NCI-H1092 treated with DMSO at 0.1 percent for 48 hours (cell line): ENCODE results near the gene VAPA.

Source experiments
- DNase-seq: peaks from one replicate; lab custom pipeline; 2025; lab: John Stamatoyannopoulos, UW

VAPA gene

GRCh38 chr18:9974279-9974915, 60.6 kb downstream of the VAPA start:
- DNase-seq: no peak

GRCh38 chr18:9975658-9976057, 61.8 kb downstream of the VAPA start:
- DNase-seq: no peak

DNA sequence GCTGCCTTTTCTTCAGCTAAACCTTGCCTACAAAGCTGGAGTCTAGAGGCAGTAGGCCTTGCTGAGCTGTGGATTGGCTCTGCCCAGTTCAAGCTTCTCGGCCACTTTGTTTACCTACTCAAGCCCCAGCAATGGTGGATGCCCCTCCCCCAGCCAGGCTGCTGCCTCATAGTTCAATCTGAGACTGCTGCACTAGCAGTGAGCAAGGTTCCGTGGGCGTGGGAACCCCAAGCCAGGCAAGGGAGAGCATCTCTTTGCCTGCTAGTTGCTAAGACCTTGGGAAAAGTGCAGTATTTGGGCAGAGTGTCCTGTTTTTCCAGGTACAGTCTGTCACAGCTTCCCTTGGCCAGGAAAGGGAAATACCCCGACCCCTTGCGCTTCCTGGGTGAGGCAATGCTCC, 68.9 kb downstream of the VAPA start:
- no peak for DNase-seq

- no peak for DNase-seq
Measured at GRCh38 chr18:9984080-9984479, 70.3 kb downstream of the VAPA start.

- DNase-seq: no peak
Measured at GRCh38 chr18:9985641-9986040, 71.8 kb downstream of the VAPA start.

GRCh38 chr18:9986156-9986930, 72.5 kb downstream of the VAPA start:
- DNase-seq: no peak

DNA sequence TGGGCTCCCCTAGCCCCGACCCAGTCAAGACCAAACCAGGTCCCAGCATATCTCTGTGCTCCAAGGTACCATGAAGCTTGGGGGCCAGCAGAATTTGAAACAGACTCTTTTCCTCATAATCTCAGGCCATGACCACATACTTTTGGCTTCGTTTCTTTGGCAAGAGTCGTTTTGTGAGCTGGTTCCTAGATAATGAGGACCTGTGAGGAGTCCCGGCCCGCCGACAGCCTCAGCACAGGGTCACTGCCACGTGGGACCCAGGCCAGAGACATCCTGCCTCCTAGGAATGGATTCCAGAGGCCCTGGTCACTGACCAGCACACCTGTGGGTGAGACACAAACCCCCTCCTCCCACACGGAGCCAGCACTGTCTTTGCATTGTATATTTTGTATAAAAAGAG, 73.5 kb downstream of the VAPA start:
- DNase-seq: no peak

DNA sequence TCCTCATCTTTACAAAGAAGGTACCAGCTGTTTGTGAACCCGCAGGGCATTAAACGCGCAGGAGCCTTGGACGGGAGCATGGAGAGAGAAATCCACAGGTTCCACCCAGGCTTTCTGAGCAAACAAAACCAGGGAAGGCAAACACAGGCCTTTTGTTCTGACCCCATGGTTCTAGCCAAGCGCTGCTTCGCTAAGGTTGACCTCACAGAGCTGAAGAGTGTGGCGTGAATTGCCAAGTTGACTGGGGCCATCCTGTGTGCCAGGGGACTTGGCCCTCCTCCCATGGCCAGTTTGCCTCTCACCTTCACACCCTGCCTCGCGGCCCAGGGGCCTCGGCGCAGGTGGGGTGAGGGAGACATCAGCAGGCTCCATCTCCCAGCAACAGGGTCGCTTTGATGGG, 74.1 kb downstream of the VAPA start:
- DNase-seq: peak; percentile 92

DNA sequence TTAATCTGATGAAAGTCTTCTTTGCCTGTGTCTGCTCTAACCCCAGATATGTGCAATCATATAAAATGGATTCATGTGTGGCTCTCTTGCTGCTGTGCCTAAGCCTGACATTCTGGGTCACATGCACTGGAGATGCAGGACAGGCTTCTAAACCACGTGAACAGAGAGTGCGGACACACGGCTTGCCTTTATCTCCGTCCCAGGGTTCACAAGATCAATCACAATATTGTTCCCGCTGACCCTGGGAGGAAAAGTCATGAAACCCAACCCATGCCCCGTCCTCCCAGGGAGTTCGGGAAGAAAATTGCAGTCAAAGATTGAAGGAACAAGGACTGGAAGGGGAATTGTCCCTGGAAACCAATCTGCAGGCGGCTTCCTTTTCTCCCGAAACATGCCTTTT, 74.8 kb downstream of the VAPA start:
- no peak for DNase-seq

DNA sequence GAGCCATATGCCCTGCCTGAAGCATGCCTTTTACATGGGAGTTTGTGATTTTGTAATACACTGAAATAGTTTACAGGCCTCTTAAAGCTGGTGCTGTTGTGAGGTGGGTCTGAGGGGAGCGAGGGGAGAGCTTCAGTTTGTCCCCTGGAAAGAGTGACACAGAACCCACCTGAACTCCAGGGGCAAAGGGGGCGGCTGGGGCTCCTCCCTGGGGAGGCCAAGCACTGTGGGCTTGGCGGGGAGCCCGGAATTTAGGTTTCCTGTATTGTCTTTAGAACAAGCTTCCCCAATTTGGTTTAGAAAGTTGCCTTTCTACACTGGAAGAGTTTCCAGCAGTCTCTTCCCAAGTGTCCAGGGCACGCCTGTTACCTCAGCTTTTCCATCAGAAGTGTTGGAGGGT, 75.7 kb downstream of the VAPA start:
- no peak for DNase-seq

DNA sequence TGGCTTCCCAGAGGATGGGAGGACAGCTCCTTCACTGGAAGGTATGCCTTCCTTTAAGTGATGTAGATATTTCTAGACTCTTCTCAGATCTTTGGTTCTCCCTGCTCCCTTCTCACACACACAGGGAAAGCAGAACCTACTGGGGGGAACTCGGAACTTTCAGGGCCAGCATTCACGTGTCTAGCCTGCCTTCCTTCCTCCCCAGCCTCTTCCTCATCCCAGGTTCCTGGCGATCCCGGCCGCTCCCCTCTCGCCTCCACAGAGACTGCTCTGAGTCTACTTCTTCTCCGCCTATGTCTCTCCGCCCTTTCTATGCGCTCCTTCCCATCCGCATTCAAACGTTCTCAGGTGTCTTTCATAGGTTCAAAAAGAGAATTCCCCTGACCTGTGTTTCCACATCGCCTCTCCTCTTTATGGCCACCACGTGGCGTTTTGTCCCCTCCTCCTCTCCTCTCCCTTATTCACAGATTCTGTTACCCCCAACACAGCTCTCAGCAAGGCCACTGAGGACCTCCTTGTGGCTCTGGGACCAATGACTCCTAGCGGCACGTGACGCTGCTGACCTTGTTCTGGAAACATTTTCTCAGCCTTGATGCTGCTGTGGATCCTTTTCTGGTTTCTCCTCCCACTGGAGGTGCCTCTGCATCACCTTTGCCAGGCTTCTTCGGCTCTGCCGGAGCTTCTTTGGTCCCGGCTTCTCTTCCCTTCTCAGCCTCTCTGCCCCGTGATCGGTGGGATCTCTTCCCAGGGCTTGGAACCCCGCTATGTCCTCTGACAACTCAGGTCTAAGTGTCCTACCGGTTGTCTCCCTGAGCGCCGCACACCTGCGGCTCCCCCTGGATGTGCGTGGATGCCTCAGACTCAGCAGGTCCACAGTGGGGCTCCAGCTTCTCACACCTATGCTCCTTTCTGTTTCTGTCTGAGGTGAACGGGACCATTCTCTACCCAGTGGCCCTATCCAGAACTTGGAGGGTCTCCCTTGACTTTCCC, 77.5 kb downstream of the VAPA start:
- DNase-seq: no peak

- no peak for DNase-seq
Measured at GRCh38 chr18:9992300-9992972, 78.6 kb downstream of the VAPA start.

GRCh38 chr18:9992973-9993520, 79.2 kb downstream of the VAPA start:
- no peak for DNase-seq

DNA sequence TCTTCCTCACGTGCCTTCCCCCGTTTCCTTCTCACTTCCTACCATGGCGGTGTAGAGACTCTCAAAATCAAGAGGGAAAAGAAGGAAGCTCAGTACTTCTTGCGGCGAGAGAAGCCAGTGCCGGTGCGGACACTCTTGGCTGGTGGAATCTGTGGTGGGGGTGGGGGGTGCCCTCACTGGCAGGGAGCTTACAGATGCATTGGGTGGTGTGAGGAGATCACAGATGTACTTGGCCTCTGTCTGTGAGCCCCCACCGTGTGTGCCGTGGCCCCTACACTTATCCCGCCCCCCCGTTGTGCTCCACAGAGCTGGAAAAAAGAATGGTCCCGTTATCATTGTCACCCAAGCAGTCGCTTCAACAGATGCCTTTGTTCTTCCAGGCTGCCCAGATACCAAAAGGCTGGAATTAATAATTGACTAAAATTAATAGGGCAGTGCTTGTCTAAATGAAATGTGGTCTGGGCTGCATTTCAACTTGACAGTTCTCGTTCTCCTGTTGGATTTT, 79.8 kb downstream of the VAPA start:
- DNase-seq: no peak

GRCh38 chr18:9994026-9994570, 80.3 kb downstream of the VAPA start:
- DNase-seq: no peak

DNA sequence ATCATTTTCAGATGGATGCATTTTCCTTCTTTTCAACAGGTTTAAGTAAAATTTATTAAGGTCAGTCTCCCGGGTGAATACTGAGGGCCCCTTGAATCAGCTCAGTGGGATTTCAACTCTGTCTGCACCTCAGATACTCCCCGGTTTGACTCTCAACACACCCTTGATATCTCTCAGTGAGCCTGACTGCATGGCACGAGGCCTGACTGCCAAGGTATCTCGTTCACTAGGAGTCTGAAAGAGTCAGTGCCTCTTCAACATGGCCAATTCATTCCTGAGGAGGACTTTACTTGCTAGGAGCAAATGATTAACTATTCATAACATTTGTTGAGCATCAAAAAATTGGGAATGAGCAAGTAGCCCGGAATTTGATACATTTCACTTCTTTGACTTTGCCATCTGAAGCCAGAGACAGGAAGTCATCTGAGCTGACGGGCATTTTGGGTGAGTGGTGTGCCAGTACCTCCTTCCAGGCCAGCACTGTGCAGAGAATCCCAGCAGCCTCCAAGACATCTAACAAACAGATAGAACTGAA, 81.0 kb downstream of the VAPA start:
- no peak for DNase-seq

GRCh38 chr18:9995631-9996030, 81.8 kb downstream of the VAPA start:
- DNase-seq: no peak

DNA sequence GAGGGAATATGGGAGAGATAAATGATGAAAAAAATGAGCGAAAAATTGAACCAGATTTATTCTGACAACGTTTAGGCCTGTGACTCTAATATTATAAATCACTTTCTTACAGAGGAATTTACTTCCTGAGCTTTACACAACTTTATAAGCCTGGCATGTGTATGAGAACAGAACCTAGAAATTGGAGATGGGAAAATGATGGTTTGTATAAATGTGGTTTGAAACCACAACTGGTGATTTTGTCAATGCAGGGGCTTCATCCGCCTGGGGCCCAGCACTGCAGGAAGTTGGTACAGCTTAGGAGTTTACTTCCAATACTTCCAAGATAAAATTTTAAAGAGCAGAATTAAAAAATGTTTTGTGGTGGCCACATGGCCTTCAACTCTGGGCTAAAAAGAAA, 82.3 kb downstream of the VAPA start:
- no peak for DNase-seq

DNA sequence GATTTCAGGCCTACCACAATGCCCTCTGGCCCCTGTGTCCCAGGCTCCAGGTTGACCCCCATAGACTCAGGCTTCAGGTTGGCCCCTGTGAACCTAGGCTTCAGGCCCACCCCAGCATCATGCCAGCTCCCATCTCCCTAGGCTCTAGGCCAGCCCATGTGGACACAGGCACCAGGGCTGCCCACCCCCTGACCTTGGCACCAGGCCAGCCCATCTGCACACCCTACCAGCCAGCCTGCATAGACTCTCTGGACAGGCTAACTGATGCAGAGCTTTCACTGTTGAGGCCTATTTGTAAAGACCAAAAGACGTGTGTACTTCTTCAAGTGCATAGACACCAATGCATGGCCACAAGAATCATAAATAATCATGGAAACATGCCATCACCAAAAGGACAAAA, 83.9 kb downstream of the VAPA start:
- DNase-seq: no peak

GRCh38 chr18:9998330-9998729, 84.5 kb downstream of the VAPA start:
- DNase-seq: no peak

GRCh38 chr18:10002280-10002679, 88.5 kb downstream of the VAPA start:
- no peak for DNase-seq
